UCSD-AML1 (cell line): ENCODE results near the gene RBX1.
A peak's percentile ranks its signal among the peaks of the same experiment; 100 is the strongest.
"Not testable (repeated sequence)": the region's sequence is repeated elsewhere in the genome, so short reads cannot be mapped to it uniquely, and the experiment has no call there.

Source experiments
- DNase-seq: peaks from one replicate; lab custom pipeline; 2025; ENCODE audit not compliant: unreplicated experiment; lab: John Stamatoyannopoulos, UW

Gene RBX1

GRCh38 chr22:40950962-40951794 lies at the start of gene RBX1:
Gene RBX1, plus strand, starts transcription at chr22:40951378. Its CDS starts 21 bp downstream, at chr22:40951399.
- DNase-seq = peak; percentile 98

- DNase-seq = no peak
Measured at GRCh38 chr22:40904101-40904500, 47.1 kb upstream of the RBX1 start.

- no peak for DNase-seq
Measured at GRCh38 chr22:40908895-40909294, 42.3 kb upstream of the RBX1 start.

- DNase-seq = no peak
Measured at GRCh38 chr22:40911772-40912171, 39.4 kb upstream of the RBX1 start.

GRCh38 chr22:40912987-40913386 lies 38.2 kb upstream of the RBX1 start:
- DNase-seq = not testable (repeated sequence)

GRCh38 chr22:40919446-40919845 lies 31.7 kb upstream of the RBX1 start:
- no peak for DNase-seq

GRCh38 chr22:40920526-40920925 lies 30.7 kb upstream of the RBX1 start:
- DNase-seq = no peak

GRCh38 chr22:40922484-40923303 lies 28.5 kb upstream of the RBX1 start:
- DNase-seq = no peak

GRCh38 chr22:40928657-40929056 lies 22.5 kb upstream of the RBX1 start:
- no peak for DNase-seq

- DNase-seq = no peak
Measured at GRCh38 chr22:40932396-40932795, 18.8 kb upstream of the RBX1 start.

- no peak for DNase-seq
Measured at GRCh38 chr22:40939202-40939601, 12.0 kb upstream of the RBX1 start.

GRCh38 chr22:40951795-40952605 lies 822 bp downstream of the RBX1 start:
- DNase-seq = no peak

- DNase-seq = no peak
Measured at GRCh38 chr22:40953471-40953870, 2.3 kb downstream of the RBX1 start.

GRCh38 chr22:40954113-40954512 lies 2.9 kb downstream of the RBX1 start:
- DNase-seq = no peak

- DNase-seq = no peak
Measured at GRCh38 chr22:40955571-40955970, 4.4 kb downstream of the RBX1 start.

- no peak for DNase-seq
Measured at GRCh38 chr22:40957601-40958000, 6.4 kb downstream of the RBX1 start.

GRCh38 chr22:40958299-40958698 lies 7.1 kb downstream of the RBX1 start:
- DNase-seq = no peak

- no peak for DNase-seq
Measured at GRCh38 chr22:40960145-40960544, 9.0 kb downstream of the RBX1 start.

- DNase-seq = peak; percentile 36
Measured at GRCh38 chr22:40965936-40966725, 15.0 kb downstream of the RBX1 start.

- no peak for DNase-seq
Measured at GRCh38 chr22:40966726-40967085, 15.5 kb downstream of the RBX1 start.
